Fibroblast of lung (primary cell): Measurements from ENCODE around the gene GAB2. TPM values are rescaled to one million over a fixed set of nuclear protein-coding genes. Genes with fewer than 3 reads are reported as not detected.
A peak's percentile ranks its signal among the peaks of the same experiment; 100 is the strongest.

Source experiments
- DNase-seq, 2 donors: peaks; one replicate each; pipeline versions ENCODE4 v3.0.0 to v3.0.0-alpha.2; 2010; ENCODE audit warnings: low read depth in 2 of 2
- H2AFZ ChIP-seq: 2 replicates; pipeline ENCODE4 v1.5.1; 2012; ENCODE audit warnings: low read length, control low read depth, inconsistent platforms
- H3K27ac ChIP-seq: 2 replicates; pipeline ENCODE4 v1.5.1; 2011; ENCODE audit warnings: low read length, control low read depth; ENCODE audit not compliant: insufficient read depth
- H3K27me3 ChIP-seq: 2 replicates; pipeline ENCODE4 v1.5.1; 2011; ENCODE audit warnings: mild to moderate bottlenecking, low read length; ENCODE audit not compliant: control insufficient read depth, insufficient read depth
- H3K36me3 ChIP-seq: 2 replicates; pipeline ENCODE4 v1.5.1; 2011; ENCODE audit warnings: low read length; ENCODE audit not compliant: control insufficient read depth, insufficient read depth
- H3K4me1 ChIP-seq: 2 replicates; pipeline ENCODE4 v1.5.1; 2011; ENCODE audit warnings: low read length; ENCODE audit not compliant: control insufficient read depth, insufficient read depth; ENCODE audit errors: extremely low read depth
- H3K4me2 ChIP-seq: 2 replicates; pipeline ENCODE4 v1.5.1; 2011; ENCODE audit warnings: low read length, control low read depth; ENCODE audit not compliant: insufficient read depth; ENCODE audit errors: extremely low read depth
- H3K4me3 ChIP-seq, 4 experiments: fragments of 200-600 bp in 1 of 4; sonication (generic) in 1 of 4; replicated peaks in 1 of 4; 2 replicates each; pipeline ENCODE4 v1.5.1; 2011 to 2016; ENCODE audit warnings: low read length in 4 of 4, low read depth in 3 of 4, mild to moderate bottlenecking in 3 of 4, control low read depth in 2 of 4, inconsistent platforms in 1 of 4, mixed read lengths in 1 of 4; ENCODE audit not compliant: insufficient read depth in 1 of 4; ENCODE audit errors: control extremely low read depth in 1 of 4
- H3K79me2 ChIP-seq: 2 replicates; pipeline ENCODE4 v1.5.1; 2012; ENCODE audit warnings: mild to moderate bottlenecking, low read length, inconsistent platforms; ENCODE audit not compliant: control insufficient read depth, insufficient read depth
- H3K9ac ChIP-seq: 2 replicates; pipeline ENCODE4 v1.5.1; 2011; ENCODE audit warnings: mild to moderate bottlenecking, low read length, control low read depth; ENCODE audit not compliant: insufficient read depth
- H3K9me3 ChIP-seq: 2 replicates; pipeline ENCODE4 v1.5.1; 2012; ENCODE audit warnings: low read depth, low read length; ENCODE audit not compliant: control insufficient read depth, insufficient read depth
- H4K20me1 ChIP-seq: 2 replicates; pipeline ENCODE4 v1.5.1; 2011; ENCODE audit warnings: low read length; ENCODE audit not compliant: control insufficient read depth, insufficient read depth; ENCODE audit errors: extremely low read depth
- EZH2 ChIP-seq: IDR thresholded peaks from 2 replicates; pipeline ENCODE4 v1.5.1; 2012; ENCODE audit warnings: low read length, control low read depth, mild to moderate bottlenecking; ENCODE audit errors: missing control alignments
- polyA plus RNA-seq, 2 donors: library from polyadenylated mRNA; depleted of rRNA in 1 of 2; stranded (reverse) in 1 of 2; unstranded in 1 of 2; fragments of >200 nt; gene quantifications; 2 replicates each; pipeline ENCODE4 v1.2.1, GENCODE V29; 2011 to 2012; ENCODE audit warnings: missing spikeins in 1 of 2
- total RNA-seq: library from RNA; depleted of rRNA; stranded (reverse); fragments of >200 nt; gene quantifications from 2 replicates; pipeline ENCODE4 v1.2.1, GENCODE V29; 2014
- TF ChIP-seq, protein P1 (sequence below), 2 donors: IDR thresholded peaks in 1 of 2; conservative IDR thresholded peaks in 1 of 2; 1 replicate in 1 of 2; 2 replicates in 1 of 2; pipeline ENCODE4 v1.5.1; 2011 to 2012; ENCODE audit warnings: low read length in 2 of 2, control low read depth in 1 of 2, inconsistent platforms in 1 of 2, low read depth in 1 of 2, mild to moderate bottlenecking in 1 of 2

The GAB2 gene
- total and polyA plus RNA-seq, 2 donors (not counting 1 experiment from before 2014, with no cell fraction given): 7.1 to 14.0 TPM

DNA sequence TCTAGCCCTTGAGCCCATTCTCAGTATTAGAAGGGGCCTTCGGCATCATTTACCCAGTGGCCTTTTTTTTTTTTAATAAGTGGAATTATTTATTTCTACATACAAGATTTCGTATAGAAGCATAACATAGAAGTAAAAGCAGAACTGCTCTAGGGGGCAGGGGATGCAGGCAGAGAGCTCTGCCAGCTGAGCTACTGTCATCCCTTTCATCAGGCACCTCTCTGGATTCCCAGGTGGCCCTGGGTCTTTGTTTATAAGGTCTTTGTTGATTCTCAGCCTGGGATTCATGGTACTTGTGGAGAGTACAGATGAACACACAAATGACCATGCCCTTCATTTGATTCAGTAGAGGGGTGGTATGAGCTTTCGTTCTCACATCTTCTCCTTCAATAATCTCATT lies 66.4 kb downstream of the GAB2 start:
- H3K9ac ChIP-seq: no peak overlapping the region
- no peaks in the 10 kb centered on the region for H3K36me3 ChIP-seq
- H3K27me3 ChIP-seq: no peaks in the 10 kb centered on the region
- peaks cover 5% of the 10 kb centered on the region for H3K79me2 ChIP-seq
- no peak for TF ChIP-seq EZH2
- TF ChIP-seq, protein P1, sequence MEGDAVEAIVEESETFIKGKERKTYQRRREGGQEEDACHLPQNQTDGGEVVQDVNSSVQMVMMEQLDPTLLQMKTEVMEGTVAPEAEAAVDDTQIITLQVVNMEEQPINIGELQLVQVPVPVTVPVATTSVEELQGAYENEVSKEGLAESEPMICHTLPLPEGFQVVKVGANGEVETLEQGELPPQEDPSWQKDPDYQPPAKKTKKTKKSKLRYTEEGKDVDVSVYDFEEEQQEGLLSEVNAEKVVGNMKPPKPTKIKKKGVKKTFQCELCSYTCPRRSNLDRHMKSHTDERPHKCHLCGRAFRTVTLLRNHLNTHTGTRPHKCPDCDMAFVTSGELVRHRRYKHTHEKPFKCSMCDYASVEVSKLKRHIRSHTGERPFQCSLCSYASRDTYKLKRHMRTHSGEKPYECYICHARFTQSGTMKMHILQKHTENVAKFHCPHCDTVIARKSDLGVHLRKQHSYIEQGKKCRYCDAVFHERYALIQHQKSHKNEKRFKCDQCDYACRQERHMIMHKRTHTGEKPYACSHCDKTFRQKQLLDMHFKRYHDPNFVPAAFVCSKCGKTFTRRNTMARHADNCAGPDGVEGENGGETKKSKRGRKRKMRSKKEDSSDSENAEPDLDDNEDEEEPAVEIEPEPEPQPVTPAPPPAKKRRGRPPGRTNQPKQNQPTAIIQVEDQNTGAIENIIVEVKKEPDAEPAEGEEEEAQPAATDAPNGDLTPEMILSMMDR (conservative IDR thresholded peaks at IDR 0.05 in 1 of 2, IDR thresholded peaks at IDR 0.05 in 1 of 2; ENCODE audit: low read depth in 1 of 2, low read length in 2 of 2): no peak
- peak overlapping the region; percentile 67 for H3K27ac ChIP-seq
- H3K9me3 ChIP-seq: no peaks in the 10 kb centered on the region
- peaks cover 19% of the 10 kb centered on the region for H3K4me1 ChIP-seq
- DNase-seq: no peak
- H2AFZ ChIP-seq: peak overlapping the region; percentile 82
- H3K4me2 ChIP-seq: peak overlapping the region; percentile 96
- H3K4me3 ChIP-seq: peak overlapping the region in 2 of 4 experiments; percentile 0 to 38
- no peaks in the 10 kb centered on the region for H4K20me1 ChIP-seq

DNA sequence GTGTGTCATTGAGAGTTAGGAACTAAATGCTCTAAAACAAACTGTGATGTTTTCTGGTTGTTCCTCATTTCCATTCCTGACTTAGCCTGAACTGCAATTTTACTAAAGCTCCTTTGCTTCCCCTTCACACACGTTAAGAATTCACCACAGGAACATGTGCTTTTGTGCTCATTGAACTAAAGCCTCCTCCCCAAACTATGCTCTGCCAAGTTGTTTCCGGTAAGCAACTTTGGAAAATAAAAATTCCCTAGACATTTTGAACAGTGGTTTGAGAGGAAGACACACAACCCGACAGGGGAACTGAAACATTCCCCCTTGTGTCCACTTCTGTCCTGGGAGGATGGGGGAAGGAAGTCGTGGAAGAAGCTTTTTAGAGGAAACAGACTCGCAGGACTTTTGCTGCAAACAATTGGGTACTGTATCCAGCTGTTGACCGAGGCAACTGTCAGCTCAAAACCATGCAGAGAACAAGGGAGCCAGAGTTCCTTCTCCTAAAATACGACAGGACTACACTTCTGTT lies 66.9 kb downstream of the GAB2 start:
- Histone ChIP-seq H2AFZ (peak overlapping the region; percentile 82), H3K9ac (no peak overlapping the region), H3K4me3 (peak overlapping the region in 3 of 4 experiments; percentile 23 to 38 (median 33)), H3K36me3 (no peaks in the 10 kb centered on the region), H3K79me2 (peaks cover 5% of the 10 kb centered on the region), H3K27ac (peak overlapping the region; percentile 67), H4K20me1 (no peaks in the 10 kb centered on the region), H3K27me3 (no peaks in the 10 kb centered on the region), H3K9me3 (no peaks in the 10 kb centered on the region), H3K4me2 (peak overlapping the region; percentile 96), H3K4me1 (peaks cover 19% of the 10 kb centered on the region)
- peak; percentile 64 to 67 for DNase-seq
- no peak for TF ChIP-seq EZH2
- TF ChIP-seq, protein P1 (conservative IDR thresholded peaks at IDR 0.05 in 1 of 2, IDR thresholded peaks at IDR 0.05 in 1 of 2; ENCODE audit: low read depth in 1 of 2, low read length in 2 of 2): no peak

DNA sequence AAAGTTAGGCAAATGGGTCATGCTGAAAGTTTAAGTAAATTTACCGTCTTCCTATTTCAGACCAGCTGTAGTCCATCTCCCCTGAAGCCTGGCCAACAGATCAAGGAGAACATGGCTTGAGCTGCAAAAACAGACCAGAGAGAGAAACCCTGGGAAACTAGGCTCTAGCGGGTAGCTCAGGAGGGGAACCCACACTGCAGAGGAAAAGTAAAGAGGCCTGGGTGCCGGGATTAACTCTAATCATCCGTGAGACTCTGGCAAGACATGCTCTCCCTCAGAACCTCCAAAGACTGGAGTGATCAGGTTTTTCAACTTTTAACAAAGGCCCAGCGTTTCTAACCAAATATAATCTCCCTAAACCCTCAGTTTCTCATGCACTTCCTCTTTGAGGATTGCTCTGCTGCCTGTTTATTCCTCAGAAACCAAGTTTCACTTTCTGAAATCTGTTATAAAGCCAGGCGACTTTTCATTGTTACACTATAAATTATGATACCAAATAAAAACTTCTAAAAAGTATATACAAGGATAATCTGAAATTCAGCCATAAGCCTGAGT lies 67.5 kb downstream of the GAB2 start:
- Histone ChIP-seq H3K27me3 (no peaks in the 10 kb centered on the region), H3K36me3 (no peaks in the 10 kb centered on the region), H3K79me2 (peaks cover 5% of the 10 kb centered on the region), H3K4me2 (peak overlapping the region; percentile 96), H3K4me1 (peaks cover 19% of the 10 kb centered on the region), H3K9ac (peak overlapping the region; percentile 57), H3K4me3 (peak overlapping the region; percentile 22 to 38 (median 28)), H2AFZ (peak overlapping the region; percentile 5), H3K27ac (peak overlapping the region; percentile 67), H3K9me3 (no peaks in the 10 kb centered on the region), H4K20me1 (no peaks in the 10 kb centered on the region)
- TF ChIP-seq, protein P1 (conservative IDR thresholded peaks at IDR 0.05 in 1 of 2, IDR thresholded peaks at IDR 0.05 in 1 of 2; ENCODE audit: low read depth in 1 of 2, low read length in 2 of 2): no peak
- no peak for TF ChIP-seq EZH2
- DNase-seq: peak; percentile 26 to 78
